M059J (cell line): ENCODE data around the gene RSPH1. TPM values are rescaled to one million over a fixed set of nuclear protein-coding genes. Genes with fewer than 3 reads are reported as not detected.

Experiments
- DNase-seq: peaks from one replicate; pipeline ENCODE4 v3.0.0-alpha.2; 2012; ENCODE audit warnings: low read depth
- total RNA-seq: library from RNA; depleted of rRNA; stranded (reverse); fragments of >200 nt; shearing (Covaris generic); gene quantifications from 2 replicates; pipeline ENCODE4 v1.2.3, GENCODE V29; 2014; rRNA removed

RSPH1 gene
- total RNA-seq: not detected in 2 replicates

DNA sequence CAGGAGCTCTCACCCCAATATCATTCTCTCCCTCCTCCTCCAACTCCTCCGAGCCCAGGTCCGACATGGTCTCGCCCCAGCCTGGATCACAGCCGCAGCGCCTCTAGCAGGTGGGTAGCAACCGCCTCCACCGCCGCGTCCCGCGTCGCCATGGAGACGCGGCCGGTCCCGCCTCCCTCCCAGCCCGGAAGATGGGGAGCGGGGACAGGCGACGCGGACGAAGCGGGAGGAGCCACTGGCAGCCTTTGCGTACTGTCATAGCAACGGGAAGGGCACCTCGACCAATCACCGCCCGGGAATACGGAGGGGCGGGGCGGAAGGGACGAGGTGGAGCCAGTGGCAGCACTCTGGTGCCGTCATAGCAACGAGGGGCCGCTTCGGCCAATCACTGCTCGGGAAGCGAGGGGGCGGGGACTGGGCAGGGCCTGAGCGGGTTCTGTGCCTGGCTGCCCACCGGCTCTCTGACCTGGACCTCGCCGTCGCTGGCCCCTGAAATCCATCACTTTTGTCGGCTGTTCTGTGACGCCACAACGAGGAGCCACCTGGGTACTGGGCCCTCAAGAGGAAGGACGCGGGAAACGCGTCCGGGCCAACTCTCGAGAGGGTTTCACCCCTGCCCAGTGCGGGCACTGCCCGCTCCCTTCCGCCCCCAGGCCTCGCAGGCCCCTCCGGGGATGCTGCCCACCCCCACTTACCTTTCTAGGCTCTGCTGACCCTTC is at the start of gene RSPH1:
TSS of gene RSPH1 (minus strand) at position 105 of the 719 bp plus-strand sequence. CDS start at position 67, 38 bp downstream.
- DNase-seq: peak; percentile 99

DNA sequence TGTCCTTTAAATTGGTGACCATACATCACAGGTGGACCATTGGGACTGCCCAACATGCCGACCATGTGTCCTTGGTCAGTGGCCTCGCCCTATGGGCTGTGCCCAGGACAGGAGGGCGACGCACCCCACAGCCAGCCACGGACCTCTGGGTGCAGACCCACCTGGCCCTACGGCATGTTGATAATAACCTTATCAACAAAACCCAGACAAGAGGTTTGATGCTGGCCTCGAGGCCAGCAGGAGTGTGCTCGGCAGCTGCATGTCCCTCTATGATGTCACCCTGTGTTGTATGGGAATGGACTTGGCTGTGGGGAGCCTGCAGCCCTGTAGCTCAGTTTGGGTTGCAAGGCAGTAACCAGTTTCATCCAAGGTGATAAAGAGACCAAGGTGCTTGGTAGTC is 49.7 kb upstream of the RSPH1 start:
- DNase-seq: no peak

DNA sequence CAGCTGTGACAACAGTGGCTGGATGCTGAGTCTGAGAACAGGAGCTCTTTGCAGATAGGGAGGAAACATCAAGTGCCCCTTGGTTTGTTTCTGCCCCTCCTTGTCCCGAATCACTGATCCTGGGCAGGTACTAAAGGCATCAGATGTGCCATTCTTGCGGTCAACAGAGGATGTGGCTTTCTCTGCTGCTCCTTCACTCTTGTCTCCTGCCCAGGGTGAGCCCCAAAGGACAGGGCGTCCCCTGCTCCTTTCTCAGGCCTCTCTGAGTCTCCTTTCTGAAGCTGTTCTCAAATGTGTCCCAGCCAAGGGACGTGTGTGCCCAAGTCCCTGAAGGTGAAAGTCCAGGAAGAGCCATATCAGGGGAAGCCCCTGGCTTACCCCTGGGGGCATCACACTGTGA is 49.3 kb upstream of the RSPH1 start:
- no peak for DNase-seq

DNA sequence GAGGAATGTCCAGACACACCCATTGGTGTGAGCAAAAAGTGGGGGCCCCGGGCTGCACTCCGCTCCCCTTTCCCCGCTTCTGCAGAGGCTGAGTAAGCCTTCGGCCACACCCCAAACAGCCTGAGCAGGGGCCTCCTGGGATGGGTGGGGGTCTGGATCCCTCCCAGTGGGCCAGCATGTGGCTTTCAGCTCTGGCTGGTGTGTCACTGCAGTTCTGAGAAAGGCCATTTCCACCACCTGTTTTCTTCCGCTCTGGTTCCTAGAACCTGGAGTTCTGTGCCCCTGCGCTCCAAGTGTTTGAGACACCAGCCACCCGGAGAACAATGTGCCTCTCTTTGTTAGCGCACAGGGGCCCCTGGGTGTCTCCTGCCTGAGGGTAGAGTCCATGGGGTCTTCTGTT is 48.5 kb upstream of the RSPH1 start:
- DNase-seq: no peak

DNA sequence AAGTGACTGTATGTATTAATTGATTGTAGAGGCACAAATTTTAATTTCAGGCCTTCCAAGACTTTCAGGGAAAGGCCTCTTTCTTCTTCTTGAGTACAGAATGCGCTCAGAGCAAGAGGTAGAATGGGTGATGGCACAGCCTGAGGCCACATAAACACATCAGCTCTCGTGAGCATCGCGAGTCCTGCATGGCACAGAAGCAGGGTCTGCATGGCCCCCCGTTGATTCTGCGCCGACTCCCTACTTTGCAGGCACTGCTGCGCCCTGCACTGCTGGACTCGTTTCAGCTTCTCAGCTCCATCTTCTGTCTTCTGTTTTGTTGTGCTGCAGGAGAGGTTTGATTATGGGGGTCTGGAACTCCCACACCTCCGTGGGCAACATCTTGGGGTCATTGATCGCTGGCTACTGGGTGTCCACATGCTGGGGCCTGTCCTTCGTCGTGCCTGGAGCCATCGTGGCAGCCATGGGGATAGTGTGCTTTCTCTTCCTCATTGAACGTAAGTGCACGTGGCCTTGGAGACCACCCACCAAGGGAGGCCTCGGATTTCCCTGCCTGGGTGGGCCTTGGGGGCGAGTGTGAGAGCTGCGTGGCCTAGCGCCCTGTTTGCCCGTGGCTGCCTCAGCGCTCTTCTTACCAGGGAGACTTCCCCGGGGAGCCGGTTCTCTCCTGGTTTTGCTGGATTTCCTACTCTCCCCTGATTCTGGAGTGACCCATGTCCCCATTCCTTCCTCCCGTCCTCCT is 47.3 kb upstream of the RSPH1 start:
- no peak for DNase-seq

DNA sequence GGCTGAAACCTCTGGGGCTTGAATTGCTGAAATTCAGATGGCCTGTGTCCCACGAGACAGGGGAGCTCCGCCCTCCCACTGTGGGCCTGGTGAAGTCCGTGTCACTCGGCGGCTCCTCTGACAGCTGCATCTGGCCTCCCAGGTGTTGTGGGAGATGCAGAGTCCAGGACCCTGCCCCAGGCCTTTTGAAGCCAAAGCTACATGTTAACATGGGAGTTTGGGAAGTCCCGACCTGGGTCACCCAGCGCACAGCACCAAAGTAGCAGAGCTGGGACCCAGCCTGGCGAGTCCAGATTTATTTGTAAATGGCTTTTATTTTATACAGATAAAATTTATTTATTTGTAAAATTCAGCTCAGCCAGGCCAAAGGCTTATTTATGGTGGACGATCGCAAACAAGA is 46.6 kb upstream of the RSPH1 start:
- no peak for DNase-seq

DNA sequence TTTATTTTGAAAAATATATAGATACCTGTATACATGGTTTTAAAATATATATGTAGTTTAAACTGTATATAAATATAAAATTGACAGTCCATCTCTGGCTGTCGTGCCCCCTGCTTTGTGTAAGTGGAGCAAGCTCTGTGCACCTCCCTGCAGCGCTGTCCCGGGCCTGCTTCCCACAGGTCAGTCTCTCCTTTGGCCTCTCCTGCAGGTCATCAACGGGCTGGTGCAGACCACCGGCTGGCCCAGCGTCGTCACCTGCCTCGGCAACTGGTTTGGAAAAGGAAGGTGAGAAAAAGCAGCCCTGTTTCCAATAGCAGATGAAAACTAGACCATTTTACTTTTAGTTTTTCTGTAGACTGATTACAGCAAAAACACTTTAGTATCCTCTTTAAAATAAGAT is 46.2 kb upstream of the RSPH1 start:
- DNase-seq: no peak

DNA sequence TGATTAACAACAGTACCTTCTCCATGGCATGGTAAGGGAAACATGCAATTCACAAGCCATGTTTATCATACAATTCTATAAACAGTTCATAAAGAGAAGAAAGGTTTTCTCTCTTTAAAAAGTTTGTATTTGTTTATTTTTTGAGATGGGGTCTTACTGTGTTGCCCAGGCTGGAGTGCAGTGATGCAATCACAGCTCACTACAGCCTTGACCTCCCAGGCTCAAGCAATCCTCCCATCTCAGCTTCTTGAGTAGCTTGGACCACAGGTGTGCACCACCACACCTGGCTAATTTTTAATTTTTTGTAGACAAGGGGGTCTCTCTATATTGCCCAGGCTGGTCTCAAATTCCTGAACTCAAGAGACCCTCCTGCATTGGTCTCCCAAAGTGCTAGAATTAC is 45.6 kb upstream of the RSPH1 start:
- DNase-seq: no peak

DNA sequence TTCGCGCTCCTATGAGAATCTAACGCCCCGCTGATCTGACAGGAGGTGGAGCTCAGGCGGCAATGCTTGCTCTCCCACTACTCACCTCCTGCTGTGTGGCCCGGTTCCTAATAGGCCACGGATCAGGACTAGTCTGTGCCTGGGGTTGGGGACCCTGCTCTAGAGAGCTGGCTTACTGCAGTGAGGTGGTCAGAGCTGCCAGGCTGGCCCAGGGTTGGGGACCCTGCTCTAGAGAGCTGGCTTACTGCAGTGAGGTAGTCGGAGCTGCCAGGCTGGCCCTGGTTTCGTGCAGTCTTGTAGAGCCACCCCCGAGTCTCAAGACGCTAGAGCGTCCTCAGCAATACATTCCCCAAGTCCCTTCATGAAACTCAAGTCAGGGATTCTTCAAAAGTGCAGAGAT is 45.1 kb upstream of the RSPH1 start:
- DNase-seq: no peak

DNA sequence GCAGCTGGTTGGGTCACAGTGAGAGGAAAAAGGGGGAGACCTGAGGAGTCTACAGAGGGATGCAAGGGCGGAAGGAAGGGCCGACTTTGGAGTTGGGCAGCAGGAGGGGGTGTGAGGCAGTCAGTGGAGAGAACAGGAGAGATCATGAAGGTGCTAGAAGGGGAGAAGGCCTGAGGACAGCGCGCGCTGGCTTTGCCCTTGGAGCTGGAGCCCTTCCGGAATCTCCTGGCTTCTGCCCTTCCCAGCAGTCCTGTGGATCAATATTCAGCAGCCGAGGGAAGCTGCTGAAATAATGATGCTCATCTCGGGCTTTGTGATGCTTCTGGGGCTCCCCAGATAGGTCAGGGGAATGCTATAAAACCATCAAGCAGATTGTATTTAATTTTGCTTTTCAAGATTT is 44.4 kb upstream of the RSPH1 start:
- no peak for DNase-seq

DNA sequence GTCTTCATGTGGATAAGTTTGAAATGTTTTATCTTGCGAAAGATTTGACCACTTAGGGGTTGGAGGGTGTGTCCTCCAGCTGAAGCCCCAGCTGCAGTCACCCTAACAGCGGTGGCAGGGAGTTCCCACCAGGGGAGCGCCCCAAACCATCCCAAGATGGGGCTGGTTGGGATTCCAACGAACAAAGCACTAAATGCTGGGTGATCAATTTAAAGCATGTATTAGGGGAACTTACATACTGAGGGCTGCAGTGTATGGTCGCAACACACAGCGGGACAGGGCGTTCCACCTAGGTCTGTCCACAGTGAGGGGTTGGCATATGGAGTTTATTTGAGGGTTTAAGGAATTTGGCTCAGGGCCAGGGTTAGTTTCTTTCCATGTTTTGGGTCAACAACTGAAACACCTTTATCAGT is 43.9 kb upstream of the RSPH1 start:
- peak; percentile 25 for DNase-seq

DNA sequence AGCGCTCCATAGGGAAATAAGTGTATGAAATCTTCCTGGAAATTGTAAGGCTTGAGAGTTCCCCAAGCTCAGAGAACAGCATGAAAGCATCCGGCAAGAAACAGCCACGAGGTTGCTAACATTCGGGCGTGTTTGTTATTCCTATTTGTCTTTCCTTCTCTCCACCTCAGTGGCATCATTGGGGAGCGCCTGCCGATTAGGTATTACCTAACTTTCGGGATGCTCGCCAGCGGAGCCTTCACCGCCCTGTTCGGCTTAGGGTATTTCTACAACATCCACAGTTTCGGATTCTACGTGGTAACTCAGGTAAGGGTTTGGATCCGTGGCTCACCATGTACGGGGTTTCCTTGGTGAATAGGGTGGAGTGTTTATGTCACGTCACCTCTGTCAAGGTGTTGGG is 43.3 kb upstream of the RSPH1 start:
- DNase-seq: no peak

DNA sequence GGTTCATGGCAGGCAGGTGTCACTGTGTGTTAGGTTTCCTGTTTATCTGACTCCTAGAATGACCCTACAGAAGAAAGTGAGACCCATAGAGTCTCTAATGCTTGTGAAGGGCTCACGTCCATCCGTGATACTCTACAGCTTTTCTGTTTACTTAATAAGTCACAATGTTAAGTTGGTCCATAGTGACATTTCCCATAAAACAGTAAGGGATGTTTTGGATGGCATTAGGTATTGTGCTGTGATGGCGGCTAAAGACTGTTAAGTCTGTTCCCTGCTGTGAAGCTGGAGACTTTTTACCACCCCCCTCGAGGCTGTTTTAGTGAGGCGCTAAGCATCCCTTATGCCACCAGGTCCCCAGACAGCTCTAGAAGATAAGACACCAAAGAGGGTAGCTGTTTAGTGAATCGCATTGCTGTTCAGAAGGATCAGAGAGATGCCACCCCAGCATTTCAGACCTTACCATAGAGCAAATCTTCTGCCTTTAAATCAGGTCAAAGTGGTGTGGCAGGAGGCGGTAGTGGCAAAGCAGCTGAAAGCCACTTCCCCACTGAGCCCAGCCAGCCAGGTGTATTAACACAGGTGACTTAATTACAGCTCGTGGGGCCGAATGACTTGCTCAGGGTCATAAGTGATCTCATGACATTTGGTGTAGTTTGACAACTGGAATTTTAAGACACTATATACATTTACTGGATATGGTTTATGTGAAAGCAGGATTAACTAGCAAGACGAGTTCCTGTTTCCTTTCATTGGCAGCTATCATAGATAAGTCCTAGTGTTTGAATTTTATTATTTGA is 42.7 kb upstream of the RSPH1 start:
- DNase-seq: no peak

DNA sequence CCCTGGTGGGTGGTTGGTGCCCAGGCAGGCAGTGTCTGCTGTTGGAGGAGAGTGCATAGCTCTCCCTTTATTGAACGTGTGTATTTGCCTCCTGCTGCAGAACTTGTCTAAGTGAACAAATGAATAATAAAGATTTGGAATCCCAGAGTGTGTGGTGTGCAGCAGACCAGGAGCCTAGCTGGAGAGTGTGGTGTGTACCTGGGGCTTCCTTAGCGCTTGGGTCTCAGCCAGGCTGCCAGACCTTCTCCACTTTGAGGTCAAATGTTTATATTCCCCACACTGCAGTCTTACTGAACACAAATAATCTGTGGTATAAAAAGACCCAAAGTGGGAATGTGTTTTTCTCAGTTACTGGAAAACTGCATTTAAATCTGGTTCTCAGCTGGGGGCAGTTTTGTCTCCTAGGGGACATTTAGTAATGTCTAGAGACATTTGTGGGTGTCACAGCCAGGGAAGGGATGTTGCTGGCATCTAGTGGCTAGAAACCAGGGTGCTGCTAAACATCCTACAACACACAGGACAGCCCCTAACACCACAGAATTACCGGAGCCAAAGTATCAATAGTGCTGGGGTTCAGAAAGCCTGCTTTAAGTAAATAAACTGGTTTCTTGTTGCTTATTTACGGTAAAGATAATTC is 41.2 kb upstream of the RSPH1 start:
- DNase-seq: peak; percentile 41

DNA sequence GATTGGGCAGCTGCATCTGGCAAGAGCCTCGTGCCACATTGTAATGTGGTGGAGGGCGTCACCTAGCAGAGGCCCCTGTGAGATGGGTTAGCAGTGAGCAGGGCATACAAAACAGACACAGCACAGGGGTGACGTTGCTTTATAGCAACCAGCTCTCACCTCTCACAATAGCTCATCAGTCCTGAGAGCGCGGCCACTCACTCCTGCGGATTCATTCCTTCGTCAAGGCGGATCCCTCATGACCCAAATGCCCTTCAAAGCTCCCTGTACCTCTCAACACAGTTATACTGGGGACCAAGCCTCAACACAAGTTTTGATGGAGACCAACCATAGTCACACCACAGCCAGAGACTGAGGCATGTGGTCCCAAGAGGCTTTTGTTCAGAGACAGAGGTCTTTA is 40.6 kb upstream of the RSPH1 start:
- DNase-seq: no peak

DNA sequence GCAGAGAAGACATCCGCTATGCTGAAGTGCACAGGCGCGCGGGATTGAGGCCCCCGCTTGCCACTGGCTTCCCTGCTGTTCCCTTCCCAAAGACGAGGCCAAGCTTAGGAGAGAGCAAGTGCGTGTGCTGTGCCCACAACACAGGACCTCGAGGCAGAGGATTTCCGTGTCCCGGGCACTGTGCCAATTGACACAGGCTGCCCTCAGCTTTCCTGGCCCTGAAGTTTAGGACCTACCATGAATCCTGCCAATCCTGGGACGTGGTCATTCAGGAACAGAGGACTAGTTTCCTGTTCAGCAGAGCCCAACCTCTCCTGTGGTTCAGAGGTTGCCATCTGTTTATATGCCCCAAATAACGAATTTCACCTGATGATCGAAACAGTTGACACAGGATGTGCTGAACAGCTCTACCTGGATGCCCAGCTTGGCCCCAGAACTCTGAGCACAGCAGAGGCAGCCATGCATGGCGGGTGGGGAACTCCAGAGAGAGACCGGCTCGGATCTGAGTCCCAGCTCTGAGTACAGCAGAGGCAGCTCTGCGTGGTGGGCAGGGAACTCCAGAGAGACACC is 39.7 kb upstream of the RSPH1 start:
- DNase-seq: no peak

DNA sequence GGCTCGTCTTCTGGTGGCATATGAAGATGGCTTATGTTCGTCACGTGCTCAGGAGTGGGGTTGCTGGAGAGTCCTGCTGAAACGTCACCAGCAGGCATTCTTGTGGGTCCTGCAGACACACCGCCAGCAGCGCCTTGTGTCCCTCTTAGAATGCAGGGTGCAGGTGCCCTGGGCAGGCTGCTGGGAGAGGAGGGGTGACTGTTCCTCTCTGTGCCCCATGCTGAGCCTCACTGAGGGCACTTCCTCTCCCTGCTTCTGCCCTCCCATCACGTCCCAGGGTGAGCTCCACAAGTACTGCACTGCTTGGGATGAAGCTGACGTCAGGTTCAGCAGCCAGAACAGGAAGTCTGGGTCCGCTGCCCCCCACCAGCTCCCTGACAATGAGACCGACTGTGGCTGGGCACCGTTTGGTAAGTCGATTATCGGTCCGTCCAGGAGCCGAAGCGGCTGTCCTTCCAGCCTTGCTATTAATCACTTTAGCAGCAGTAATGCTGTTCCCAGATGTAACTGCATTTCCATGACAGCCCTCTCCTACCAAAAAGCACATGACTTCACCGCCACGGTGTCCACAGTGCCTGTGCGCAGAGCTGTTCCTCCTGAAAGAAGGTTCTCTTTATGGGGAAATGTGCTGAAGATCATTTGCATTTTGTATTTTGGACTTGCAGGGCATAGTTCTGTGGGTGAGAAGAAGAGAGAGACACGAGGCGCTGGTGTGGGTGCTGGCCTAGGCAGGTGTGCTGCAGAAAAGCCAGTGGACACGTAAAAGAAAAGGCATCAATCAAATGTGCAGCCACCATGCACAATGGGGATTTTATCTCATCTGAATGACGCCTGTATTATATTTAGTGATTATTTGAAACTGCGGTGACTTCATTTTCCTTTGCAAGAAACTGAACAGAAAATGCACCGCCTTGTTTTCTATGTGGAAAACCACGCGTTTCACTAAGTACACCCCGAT is 38.7 kb upstream of the RSPH1 start:
- no peak for DNase-seq

DNA sequence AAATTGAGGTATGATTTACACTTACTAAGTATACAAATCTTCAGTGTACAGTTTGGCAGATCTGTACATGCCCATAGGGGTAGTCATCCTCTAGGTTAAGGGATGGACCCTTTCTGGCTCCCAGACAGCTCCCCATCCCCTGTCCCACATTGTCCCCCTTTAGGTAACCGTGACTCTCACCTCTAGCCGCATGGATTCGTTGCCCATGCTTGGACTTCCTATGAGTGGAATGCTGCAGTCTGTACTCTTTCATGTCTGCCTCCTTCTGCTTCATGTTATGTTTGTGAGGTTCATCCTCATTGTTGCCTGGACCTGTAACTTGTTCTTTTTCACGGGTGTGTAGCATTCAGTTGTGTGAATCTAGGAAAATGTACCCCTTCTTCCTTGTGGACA is 37.9 kb upstream of the RSPH1 start:
- DNase-seq: no peak

DNA sequence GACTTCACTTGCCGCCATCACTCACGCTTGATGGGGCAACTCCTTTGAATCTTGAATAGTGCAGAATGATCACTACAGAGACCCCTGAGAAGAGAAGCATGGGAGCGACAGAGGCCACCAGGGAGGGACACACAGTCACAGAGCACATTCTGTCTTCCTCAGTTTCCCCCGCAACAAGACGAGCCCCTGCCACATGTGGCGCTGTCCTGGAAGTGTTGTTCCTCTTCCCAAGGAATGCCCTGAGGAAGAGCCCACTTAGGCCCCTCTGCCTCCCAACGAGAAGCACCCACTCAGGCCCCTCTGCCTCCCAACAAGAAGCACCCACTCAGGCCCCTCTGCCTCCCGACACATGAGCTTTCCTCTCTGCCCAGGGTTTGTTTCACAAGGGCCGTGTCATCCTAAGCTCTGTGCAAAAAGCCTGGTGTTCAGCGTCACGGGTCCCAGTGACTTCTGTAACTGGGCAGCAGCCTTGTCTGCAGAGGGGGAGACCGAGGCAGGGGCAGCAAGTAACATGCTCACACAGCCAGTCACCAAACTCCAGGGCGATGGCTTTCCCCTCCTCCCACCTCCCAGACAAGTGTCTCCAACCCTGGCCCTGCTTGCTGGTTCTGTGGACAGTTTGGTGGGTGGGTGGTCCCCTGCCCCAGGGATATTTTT is 37.4 kb upstream of the RSPH1 start:
- no peak for DNase-seq
